NB4 (cell line): ENCODE measurements around the gene SLC2A9.

Experiments
- DNase-seq: peaks from one replicate; pipeline ENCODE4 v3.0.0; 2010; ENCODE audit warnings: low read depth
- H3K4me3 ChIP-seq: one replicate; pipeline ENCODE4 v1.5.1; 2011; ENCODE audit warnings: mild to moderate bottlenecking, low read depth, low read length, moderate library complexity
- MYC ChIP-seq: IDR thresholded peaks from 2 replicates; pipeline ENCODE4 v1.6.1; 2011; ENCODE audit warnings: low read depth, low read length
- POLR2A ChIP-seq: IDR thresholded peaks from 2 replicates; pipeline ENCODE4 v1.6.1; 2011; ENCODE audit warnings: mild to moderate bottlenecking; ENCODE audit not compliant: insufficient read length; ENCODE audit errors: extremely low read depth
- TF ChIP-seq, protein P1 (sequence below): IDR thresholded peaks from one replicate; pipeline ENCODE4 v1.5.1; 2012; ENCODE audit warnings: low read depth, low read length
- TF ChIP-seq, protein P2 (sequence below): IDR thresholded peaks from 2 replicates; pipeline ENCODE4 v1.6.1; 2011; ENCODE audit warnings: low read depth, low read length

SLC2A9 gene

DNA sequence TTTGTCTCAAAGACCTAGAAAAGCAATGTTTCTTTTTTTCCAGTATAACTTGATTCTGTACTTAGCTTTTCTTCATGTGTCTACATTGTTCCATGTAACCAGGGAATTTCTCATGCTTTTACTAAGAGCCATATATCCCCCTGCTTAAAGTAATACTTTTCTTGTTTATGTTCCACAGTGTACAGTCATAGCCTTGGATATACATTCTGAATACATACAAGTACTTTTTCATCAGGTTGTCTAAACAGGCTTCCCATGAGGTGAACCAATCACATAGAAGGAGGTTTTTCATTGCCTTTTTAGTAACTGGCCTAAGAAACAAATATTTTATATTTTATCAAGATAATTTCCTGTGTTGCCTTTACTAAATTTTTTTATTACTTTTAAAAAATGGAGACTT lies 52.8 kb downstream of the SLC2A9 start:
- no peak for DNase-seq
- TF ChIP-seq POLR2A (no peak), MYC (no peak)
- TF ChIP-seq, protein P1, sequence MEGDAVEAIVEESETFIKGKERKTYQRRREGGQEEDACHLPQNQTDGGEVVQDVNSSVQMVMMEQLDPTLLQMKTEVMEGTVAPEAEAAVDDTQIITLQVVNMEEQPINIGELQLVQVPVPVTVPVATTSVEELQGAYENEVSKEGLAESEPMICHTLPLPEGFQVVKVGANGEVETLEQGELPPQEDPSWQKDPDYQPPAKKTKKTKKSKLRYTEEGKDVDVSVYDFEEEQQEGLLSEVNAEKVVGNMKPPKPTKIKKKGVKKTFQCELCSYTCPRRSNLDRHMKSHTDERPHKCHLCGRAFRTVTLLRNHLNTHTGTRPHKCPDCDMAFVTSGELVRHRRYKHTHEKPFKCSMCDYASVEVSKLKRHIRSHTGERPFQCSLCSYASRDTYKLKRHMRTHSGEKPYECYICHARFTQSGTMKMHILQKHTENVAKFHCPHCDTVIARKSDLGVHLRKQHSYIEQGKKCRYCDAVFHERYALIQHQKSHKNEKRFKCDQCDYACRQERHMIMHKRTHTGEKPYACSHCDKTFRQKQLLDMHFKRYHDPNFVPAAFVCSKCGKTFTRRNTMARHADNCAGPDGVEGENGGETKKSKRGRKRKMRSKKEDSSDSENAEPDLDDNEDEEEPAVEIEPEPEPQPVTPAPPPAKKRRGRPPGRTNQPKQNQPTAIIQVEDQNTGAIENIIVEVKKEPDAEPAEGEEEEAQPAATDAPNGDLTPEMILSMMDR, result no peak
- TF ChIP-seq, protein P2, sequence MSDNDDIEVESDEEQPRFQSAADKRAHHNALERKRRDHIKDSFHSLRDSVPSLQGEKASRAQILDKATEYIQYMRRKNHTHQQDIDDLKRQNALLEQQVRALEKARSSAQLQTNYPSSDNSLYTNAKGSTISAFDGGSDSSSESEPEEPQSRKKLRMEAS, result no peak
- no peak overlapping the region for H3K4me3 ChIP-seq

DNA sequence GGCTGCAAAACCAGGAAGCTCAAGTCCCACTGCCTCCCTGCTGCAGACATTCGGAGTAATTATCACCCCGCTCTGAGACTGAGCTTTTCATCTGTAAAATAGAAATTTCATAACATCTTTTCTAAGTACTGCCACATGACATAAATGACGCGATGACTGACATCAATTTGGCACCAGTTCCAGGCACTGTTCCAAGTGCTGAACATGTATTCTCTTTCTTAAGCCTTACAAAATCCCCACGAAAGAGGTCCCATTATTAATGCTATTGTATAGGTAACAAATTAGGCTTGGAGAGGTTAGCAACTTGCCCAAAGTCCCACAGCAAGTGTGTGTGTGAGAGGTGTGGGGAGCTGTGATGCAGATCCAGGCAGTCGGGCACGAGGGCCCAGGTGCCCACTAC lies 56.4 kb downstream of the SLC2A9 start:
- no peak for DNase-seq
- no peak for TF ChIP-seq POLR2A
- TF ChIP-seq, protein P1, result no peak
- TF ChIP-seq, protein P2, result no peak
- no peak for TF ChIP-seq MYC
- no peak overlapping the region for H3K4me3 ChIP-seq

DNA sequence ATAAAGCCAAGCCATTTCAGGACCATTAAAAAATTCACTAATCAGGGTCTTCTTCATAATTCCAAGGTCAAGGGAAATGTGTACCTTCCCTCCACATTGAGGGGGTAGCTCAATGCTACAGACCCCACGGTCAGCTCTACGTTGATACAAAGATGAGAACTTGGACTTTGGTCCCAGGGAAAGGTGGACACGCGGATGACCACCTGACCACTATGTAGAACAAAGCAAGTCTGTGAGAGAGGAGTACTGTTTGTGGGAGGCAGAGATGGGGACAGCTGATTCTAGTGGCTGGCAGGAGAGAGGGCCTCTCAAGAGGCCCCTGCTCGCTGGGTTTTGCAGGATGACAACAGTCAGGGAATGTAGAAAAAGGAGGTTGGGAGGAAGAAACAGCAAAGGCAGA lies 58.0 kb downstream of the SLC2A9 start:
- DNase-seq, result no peak
- H3K4me3 ChIP-seq, result no peak overlapping the region
- TF ChIP-seq, protein P2, result no peak
- TF ChIP-seq POLR2A (no peak), MYC (no peak)
- TF ChIP-seq, protein P1, result no peak

DNA sequence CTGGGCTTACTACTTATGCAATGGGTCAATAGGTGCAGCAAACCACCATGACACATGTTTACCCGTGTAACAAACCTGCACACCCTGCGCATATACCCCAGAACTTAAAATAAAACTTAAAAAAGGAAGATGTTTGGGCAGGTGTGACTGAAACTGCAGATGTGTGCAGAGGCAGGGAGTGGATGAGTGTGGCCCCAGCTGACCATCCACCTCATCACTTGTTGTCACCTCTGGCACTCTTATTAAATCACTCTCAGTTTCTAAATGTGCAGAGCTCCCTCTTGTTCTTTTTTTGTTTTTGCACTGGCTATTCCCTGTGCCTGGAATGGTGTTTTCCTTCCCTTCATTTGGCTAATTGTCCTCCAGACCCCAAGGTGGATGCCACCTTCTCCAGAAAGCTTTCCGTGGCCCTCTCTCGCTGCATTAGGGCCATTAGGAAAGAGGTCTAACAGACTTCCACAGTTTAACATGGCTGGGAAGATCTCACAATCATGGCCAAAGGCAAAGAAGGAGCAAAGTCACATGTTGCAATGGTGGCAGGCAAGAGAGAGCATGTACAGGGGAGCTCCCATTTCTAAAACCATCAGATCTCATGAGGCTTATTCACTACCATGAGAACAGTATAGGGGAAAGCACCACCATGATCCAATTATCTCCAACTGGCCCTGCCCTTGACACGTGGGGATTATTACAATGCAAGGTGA lies 58.5 kb downstream of the SLC2A9 start:
- TF ChIP-seq, protein P2, result no peak
- TF ChIP-seq, protein P1, result no peak
- TF ChIP-seq POLR2A (no peak), MYC (no peak)
- no peak overlapping the region for H3K4me3 ChIP-seq
- no peak for DNase-seq

DNA sequence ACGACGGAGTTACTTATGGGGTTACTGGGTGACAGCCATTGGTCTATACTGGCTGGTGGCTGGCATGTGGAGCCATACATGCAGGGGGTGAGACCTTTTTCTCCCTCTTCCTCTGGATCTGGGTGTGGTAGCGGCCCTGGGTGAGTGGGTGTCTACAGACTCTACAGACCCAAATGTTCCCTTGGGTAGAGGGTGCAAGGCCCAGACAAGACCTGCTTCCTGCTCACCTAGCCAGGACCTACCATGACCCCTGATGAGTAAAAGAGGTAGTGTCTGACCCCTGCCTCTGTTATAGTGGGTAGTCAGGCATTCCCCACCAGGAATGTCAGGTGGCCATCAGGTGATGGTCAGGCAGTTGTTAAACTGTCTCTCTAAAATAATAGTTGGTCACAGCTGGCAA lies 66.8 kb downstream of the SLC2A9 start:
- DNase-seq, result no peak
- no peak overlapping the region for H3K4me3 ChIP-seq
- TF ChIP-seq POLR2A (no peak), MYC (no peak)
- TF ChIP-seq, protein P1, result no peak
- TF ChIP-seq, protein P2, result no peak

DNA sequence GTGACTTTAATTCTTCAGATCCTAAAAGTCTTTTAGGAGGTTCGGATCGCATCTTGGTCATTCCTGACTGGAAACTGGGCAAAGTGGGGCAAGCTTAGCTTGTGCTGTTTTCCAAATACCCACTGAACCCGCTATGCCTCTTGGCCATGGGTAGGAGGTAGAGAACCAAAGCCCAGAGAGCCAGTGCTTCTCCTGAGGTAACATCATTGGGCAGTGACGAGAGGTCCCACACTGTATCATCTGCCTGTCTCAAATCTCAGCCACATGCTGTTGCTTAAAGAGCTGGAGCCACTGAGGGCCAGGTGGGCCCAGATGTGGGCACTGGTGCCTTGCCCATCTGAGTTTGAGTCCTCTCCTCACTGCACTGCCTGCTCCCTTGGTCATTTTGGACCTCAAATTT lies 68.2 kb downstream of the SLC2A9 start:
- no peak for DNase-seq
- H3K4me3 ChIP-seq, result no peak overlapping the region
- TF ChIP-seq POLR2A (no peak), MYC (no peak)
- TF ChIP-seq, protein P2, result no peak
- TF ChIP-seq, protein P1, result no peak
